NCI-H526 treated with DMSO at 0.1 percent for 48 hours (cell line): ENCODE data around the gene MAN2A1.
"Not testable (repeated sequence)": the region's sequence is repeated elsewhere in the genome, so short reads cannot be mapped to it uniquely, and the experiment has no call there.

Source experiments
- DNase-seq: peaks from one replicate; lab custom pipeline; 2025; lab: John Stamatoyannopoulos, UW

MAN2A1 gene

DNA sequence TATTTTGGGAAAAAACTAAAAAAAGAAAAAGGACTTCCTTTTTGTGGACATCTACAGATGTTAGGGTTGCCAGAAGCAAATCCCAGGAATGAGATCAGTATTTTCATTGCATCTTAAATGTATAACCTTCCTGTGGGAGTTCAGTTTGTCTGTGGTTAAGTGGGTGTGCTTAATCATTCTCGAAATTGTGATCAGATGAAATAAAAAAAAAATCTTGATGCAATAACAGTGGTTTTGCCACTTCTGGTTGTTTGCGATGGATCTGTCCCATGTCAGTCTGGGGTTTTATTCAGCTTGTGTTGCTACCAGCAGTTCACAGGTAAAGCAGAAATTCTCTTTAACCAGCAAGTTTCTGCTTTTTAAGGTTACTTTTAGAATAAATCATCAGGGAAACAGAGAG is 179.0 kb downstream of the MAN2A1 start:
- DNase-seq = no peak

GRCh38 chr5:109873687-109874086 is 184.0 kb downstream of the MAN2A1 start:
- no peak for DNase-seq

GRCh38 chr5:109874108-109874507 is 184.4 kb downstream of the MAN2A1 start:
- DNase-seq = no peak

DNA sequence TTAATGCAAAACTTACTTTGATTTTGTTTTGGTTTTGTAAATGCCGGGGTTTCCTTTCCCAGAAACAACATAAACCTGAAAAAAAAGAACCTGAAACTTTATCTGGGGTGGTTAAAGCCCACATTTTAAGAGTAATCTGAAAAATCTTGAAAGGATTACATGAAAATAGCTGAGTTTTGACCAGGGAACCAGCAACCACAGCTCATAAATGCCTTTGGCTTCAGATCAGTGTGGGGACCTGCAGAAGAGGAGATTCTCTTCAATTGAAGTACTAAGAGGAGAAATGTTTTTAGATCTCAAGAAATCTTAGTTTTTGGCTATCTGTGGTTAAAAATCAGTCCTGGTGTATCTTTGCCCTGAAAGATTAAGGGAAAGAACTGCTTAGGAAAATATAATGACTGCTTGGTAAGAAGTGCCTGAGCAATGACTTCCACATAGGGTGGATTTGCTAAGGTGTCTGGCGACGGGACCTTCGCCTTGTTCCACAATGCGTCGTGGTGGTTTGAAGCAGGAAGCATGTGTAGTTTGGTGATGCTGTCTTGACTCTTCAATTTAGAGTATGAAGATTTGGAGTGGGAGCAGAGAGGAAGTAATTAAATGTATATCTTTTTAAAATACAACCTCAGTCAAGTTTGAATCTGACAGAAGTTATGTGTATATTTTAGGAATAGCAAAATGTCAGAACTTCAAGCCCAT is 186.5 kb downstream of the MAN2A1 start:
- DNase-seq = no peak

- no peak for DNase-seq
These were observed 187.4 kb downstream of the MAN2A1 start for GRCh38 chr5:109876941-109877669.

GRCh38 chr5:109877670-109878045 is 187.9 kb downstream of the MAN2A1 start:
- no peak for DNase-seq

- DNase-seq = no peak
These were observed 189.2 kb downstream of the MAN2A1 start for GRCh38 chr5:109878887-109879286.

GRCh38 chr5:109880907-109881685 is 191.4 kb downstream of the MAN2A1 start:
- no peak for DNase-seq

DNA sequence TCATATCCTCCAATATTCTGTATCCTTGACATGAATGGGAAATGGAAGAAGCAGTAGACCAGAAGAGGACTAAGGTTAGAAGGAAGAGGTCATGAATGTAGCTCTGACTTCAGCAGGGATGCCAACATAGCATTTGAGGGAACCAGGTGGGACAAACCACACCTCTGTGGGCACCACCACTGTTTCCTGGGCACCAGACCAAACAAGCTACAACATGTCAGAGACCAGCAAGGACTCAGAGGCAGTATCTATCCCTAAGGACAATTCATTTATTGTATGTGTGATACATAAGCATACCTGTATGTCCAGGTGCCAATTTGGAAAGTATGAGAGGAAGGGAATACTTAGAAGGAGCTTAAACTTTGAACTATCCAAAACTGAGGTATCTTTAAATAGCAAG is 192.8 kb downstream of the MAN2A1 start:
- no peak for DNase-seq

DNA sequence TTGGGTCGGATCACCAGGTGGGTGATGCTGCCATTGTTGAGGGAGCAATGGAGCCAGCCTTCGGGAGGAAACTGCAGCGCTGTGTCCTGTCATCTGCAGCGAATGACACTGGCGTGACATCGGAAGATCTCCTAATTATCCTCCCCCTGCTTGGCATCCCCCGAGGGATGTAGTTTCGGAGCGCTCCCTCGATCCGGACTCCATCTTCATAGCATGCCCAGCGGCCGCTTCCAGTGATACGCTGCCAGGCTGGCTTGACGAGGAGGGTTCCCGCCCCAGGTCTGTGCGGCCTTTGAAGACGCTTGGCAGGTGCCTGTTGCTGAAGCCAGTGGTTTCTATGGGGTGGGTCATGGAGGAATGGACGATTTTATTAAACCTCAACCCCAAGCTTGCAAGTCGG is 194.9 kb downstream of the MAN2A1 start:
- DNase-seq = no peak

GRCh38 chr5:109885205-109885604 is 195.5 kb downstream of the MAN2A1 start:
- DNase-seq = no peak

GRCh38 chr5:109888989-109889388 is 199.3 kb downstream of the MAN2A1 start:
- no peak for DNase-seq

- not testable (repeated sequence) for DNase-seq
These were observed 203.5 kb downstream of the MAN2A1 start for GRCh38 chr5:109893271-109893670.

DNA sequence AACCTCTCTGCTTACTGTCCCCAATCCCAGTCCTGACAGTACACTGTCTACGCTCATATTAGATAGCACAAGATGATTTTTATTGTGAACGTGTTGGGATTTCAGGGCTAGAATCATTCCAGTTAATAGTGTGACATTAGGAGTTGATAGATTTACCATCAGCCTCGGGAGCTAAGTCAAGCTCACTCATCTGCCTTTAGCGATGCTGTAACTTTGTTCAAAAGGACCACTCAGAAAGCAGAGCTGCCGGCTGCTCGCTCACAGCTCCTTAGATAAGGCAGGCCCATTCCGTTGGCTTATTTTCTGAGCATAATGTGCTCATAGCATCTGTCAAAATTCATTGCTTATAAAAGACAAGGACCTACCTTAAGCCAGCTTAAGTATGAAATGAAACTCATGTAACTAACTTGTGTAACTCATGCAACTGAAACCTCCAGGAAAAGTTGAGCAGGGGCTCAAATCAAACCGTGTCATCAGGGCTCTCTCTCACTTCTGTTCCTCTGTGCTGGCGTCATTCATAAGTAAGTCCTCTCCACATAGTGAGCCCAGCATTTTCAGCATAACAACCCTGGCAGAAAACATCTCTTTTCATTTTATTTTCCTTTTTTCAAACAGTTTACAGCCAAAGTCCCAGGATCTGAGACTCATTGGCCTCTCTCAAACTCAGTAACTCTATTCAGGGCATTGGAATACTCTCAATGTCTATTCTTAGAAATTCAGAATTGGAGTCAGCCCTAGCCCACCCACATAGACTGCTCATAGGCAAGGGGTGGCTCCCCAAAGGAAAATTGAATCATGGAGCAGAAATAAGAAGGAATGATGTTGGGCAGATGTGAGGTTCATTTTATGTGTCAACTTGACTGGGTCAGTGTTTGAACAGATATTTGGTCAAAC is 208.8 kb downstream of the MAN2A1 start:
- DNase-seq = no peak

- DNase-seq = no peak
These were observed 209.4 kb downstream of the MAN2A1 start for GRCh38 chr5:109899163-109899535.

DNA sequence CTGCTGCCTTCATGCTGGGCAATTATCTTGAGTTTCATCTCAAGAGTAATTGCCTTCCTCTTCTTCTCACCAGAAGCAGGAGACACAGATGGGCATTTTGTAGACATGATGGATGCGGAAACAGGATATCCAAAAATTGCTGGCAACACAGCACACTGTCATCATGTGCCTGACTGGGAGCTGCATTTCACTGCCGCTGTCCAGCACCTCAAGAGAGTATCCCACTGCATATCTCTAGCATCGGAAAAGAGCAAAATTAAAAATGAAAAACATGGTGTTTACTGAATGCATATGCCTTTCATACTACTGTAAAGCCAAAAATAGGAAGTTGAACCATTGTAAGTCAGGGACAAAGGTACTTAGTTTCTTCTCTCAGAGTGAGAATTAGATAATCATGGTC is 210.7 kb downstream of the MAN2A1 start:
- no peak for DNase-seq

GRCh38 chr5:109900911-109901627 is 211.3 kb downstream of the MAN2A1 start:
- DNase-seq = no peak

- DNase-seq = no peak
These were observed 211.9 kb downstream of the MAN2A1 start for GRCh38 chr5:109901628-109901981.

DNA sequence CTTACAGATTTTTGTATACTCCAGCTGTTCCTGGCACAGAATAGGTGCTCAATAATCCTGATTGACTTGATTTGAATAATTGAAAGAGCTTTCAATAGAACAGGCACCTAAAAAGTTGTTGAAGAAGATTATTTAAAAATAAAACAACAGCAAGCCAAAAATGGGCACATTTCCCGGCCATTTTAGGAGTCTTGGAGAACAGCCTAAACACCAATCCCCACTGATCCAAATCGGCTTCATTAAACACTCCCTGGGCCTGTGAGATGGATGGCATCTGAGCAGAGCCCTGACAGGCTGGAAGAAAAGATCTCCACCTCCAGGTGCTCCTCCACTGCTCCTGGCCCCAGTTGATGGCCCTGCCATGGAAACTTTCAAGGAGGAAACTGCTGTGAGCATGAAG is 213.3 kb downstream of the MAN2A1 start:
- DNase-seq = no peak

GRCh38 chr5:109905906-109906305 is 216.2 kb downstream of the MAN2A1 start:
- DNase-seq = no peak

DNA sequence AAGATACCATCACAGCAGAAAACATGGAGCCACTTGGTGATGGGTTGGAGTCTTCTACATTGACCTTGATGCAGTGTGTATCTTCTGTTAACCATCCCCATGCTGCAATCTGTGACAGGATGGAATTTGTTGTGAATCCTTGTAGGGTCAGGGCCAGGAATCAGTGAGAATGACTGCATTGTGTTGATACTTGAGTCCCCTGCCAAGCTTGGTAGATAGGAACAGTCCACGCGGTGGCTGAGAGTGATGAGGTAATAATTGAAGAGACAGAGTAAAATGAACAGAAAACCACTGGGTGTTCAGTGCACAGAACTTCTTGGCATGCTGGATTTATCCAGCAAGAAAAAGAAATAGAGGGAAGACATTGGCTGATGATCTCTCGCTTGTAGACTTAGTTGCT is 217.5 kb downstream of the MAN2A1 start:
- DNase-seq = no peak
